Measurements from ENCODE around the gene KAZALD1. TPM values are rescaled to one million over a fixed set of nuclear protein-coding genes. Genes with fewer than 3 reads are reported as not detected.

The KAZALD1 gene
- total and polyA plus RNA-seq, 9 donors, result 22.3 to 63.9 (median 37.7) TPM

GRCh38 chr10:101060951-101061623 is 702 bp upstream of the KAZALD1 start:
- Histone ChIP-seq H3K36me3 (ENCODE audit: control insufficient read depth, insufficient read depth, low read length) (no peaks in the 10 kb centered on the region), H3K4me1 (ENCODE audit: control insufficient read depth, insufficient read depth, low read length) (peaks cover 56% of the 10 kb centered on the region), H3K27me3 (ENCODE audit: control insufficient read depth, insufficient read depth, low read length) (peaks cover 9% of the 10 kb centered on the region), H3K4me3 (ENCODE audit: low read length) (peak overlapping the region; percentile 99), H3K27ac (ENCODE audit: low read length) (peak overlapping the region; percentile 100), H3K9me3 (replicated peaks; ENCODE audit: control insufficient read depth, low read depth, low read length) (no peaks in the 10 kb centered on the region)
- peak; percentile 98 for DNase-seq
- under 1% methylated on average over 67 of the region's 67 CpGs for whole genome bisulfite sequencing (ENCODE audit: insufficient coverage)

DNA sequence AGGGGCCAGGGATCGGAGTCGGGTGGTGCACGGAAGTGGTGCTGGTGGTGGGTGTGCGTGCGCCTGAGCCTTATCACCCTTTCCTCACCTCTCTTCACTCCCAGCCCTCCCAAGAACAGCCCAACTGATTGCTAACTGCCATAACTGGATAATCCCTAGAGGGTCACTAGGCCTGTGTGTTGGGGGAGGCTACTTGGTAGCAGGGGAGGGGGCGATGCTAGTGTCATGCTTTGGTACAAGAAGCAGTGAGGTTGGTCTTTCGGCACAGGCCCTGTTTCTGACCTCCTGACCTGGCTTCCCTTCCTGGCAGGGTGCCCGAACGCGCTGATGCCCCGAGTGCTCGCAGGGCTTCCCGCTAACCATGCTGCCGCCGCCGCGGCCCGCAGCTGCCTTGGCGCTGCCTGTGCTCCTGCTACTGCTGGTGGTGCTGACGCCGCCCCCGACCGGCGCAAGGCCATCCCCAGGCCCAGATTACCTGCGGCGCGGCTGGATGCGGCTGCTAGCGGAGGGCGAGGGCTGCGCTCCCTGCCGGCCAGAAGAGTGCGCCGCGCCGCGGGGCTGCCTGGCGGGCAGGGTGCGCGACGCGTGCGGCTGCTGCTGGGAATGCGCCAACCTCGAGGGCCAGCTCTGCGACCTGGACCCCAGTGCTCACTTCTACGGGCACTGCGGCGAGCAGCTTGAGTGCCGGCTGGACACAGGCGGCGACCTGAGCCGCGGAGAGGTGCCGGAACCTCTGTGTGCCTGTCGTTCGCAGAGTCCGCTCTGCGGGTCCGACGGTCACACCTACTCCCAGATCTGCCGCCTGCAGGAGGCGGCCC is 652 bp downstream of the KAZALD1 start:
- WGBS (ENCODE audit: insufficient coverage), result 2% methylated on average over 58 of the region's 63 CpGs

DNA sequence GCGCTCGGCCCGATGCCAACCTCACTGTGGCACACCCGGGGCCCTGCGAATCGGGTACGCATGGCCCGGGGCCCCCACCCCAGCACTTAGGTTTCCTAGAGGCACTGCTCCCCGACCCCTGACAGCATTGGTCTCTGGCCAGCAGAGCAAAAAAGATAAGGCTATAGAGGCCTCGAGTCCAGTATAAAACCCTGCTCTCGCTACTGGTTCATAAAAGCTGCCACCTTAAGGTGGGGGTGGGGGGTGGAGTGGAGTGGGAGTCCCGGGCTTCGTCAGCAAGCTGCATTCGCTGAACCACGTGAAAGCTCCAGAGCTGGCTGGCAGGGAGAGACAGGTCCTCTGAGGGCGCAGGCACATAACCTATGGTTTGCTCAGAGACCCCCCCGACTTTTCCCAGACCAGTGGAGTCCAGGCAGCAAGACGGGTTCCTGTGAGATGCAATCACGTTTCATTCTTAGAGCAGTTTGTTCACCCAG is 1.3 kb downstream of the KAZALD1 start:
- 0% methylated on average over 8 of the region's 19 CpGs for WGBS (ENCODE audit: insufficient coverage)
- no peak for DNase-seq
- H3K4me3 ChIP-seq (ENCODE audit: low read length), result peak overlapping the region; percentile 99
- H3K9me3 ChIP-seq (replicated peaks; ENCODE audit: control insufficient read depth, low read depth, low read length), result no peaks in the 10 kb centered on the region
- H3K4me1 ChIP-seq (ENCODE audit: control insufficient read depth, insufficient read depth, low read length), result peaks cover 72% of the 10 kb centered on the region
- no peaks in the 10 kb centered on the region for H3K36me3 ChIP-seq (ENCODE audit: control insufficient read depth, insufficient read depth, low read length)
- H3K27ac ChIP-seq (ENCODE audit: low read length), result peak overlapping the region; percentile 29
- peaks cover 25% of the 10 kb centered on the region for H3K27me3 ChIP-seq (ENCODE audit: control insufficient read depth, insufficient read depth, low read length)

More for the DNA sequence above, 652 bp downstream of the KAZALD1 start:
- Histone ChIP-seq H3K27ac (ENCODE audit: low read length) (peak overlapping the region; percentile 100), H3K27me3 (ENCODE audit: control insufficient read depth, insufficient read depth, low read length) (peaks cover 22% of the 10 kb centered on the region), H3K4me3 (ENCODE audit: low read length) (peak overlapping the region; percentile 99), H3K4me1 (ENCODE audit: control insufficient read depth, insufficient read depth, low read length) (peaks cover 69% of the 10 kb centered on the region), H3K36me3 (ENCODE audit: control insufficient read depth, insufficient read depth, low read length) (no peaks in the 10 kb centered on the region), H3K9me3 (replicated peaks; ENCODE audit: control insufficient read depth, low read depth, low read length) (no peaks in the 10 kb centered on the region)
- peak; percentile 69 for DNase-seq

DNA sequence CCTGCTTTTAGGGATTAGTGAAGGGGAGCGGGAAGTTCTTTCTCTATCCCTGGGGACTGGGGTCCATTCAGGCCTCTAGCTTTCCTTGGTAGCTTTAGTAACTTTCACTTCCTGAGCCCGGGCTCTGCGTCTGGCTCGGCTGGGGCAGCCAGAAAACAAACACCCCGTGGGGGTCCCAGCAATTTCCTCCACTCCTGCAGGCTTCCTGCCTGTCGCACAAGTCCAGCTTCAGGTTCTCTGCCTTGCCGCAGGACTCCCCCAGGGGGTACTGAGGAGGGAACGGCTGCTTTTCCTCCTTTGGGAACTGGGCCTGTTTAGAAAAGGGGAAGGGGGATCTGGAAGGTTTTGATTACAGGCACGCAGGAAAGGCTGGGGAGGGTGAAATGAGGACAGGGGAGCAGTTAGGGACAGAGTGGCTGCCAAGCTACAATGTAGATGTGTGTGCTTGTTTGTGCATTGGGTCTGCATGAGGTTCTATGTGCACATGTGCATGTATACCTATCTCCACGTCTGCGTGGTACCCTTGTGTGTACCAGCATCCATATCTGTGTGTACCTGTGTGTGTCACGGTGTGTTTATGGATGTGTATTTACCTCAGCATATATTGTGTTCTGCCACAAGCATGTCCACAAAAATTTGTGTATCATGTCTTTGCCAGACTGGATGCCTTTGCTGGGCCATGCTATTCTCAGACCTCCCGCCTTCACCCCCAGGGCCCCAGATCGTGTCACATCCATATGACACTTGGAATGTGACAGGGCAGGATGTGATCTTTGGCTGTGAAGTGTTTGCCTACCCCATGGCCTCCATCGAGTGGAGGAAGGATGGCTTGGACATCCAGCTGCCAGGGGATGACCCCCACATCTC is 2.0 kb downstream of the KAZALD1 start:
- peaks cover 72% of the 10 kb centered on the region for H3K4me1 ChIP-seq (ENCODE audit: control insufficient read depth, insufficient read depth, low read length)
- no peaks in the 10 kb centered on the region for H3K36me3 ChIP-seq (ENCODE audit: control insufficient read depth, insufficient read depth, low read length)
- H3K27me3 ChIP-seq (ENCODE audit: control insufficient read depth, insufficient read depth, low read length), result peaks cover 25% of the 10 kb centered on the region
- 11% methylated on average over 7 of the region's 15 CpGs for WGBS (ENCODE audit: insufficient coverage)
- no peak for DNase-seq
- peak overlapping the region; percentile 6 for H3K4me3 ChIP-seq (ENCODE audit: low read length)
- H3K9me3 ChIP-seq (replicated peaks; ENCODE audit: control insufficient read depth, low read depth, low read length), result no peaks in the 10 kb centered on the region
- H3K27ac ChIP-seq (ENCODE audit: low read length), result no peak overlapping the region

- WGBS (ENCODE audit: insufficient coverage), result 70% methylated on average over 5 of the region's 9 CpGs
- H3K36me3 ChIP-seq (ENCODE audit: control insufficient read depth, insufficient read depth, low read length), result no peaks in the 10 kb centered on the region
- peaks cover 69% of the 10 kb centered on the region for H3K4me1 ChIP-seq (ENCODE audit: control insufficient read depth, insufficient read depth, low read length)
- no peaks in the 10 kb centered on the region for H3K9me3 ChIP-seq (replicated peaks; ENCODE audit: control insufficient read depth, low read depth, low read length)
- no peak overlapping the region for H3K27ac ChIP-seq (ENCODE audit: low read length)
- DNase-seq, result no peak
- H3K27me3 ChIP-seq (ENCODE audit: control insufficient read depth, insufficient read depth, low read length), result peaks cover 25% of the 10 kb centered on the region
- H3K4me3 ChIP-seq (ENCODE audit: low read length), result no peak overlapping the region
Measured at GRCh38 chr10:101064415-101065030, 2.7 kb downstream of the KAZALD1 start.

- Histone ChIP-seq H3K4me3 (ENCODE audit: low read length) (no peak overlapping the region), H3K27ac (ENCODE audit: low read length) (peak overlapping the region; percentile 44), H3K4me1 (ENCODE audit: control insufficient read depth, insufficient read depth, low read length) (peaks cover 63% of the 10 kb centered on the region), H3K36me3 (ENCODE audit: control insufficient read depth, insufficient read depth, low read length) (no peaks in the 10 kb centered on the region), H3K9me3 (replicated peaks; ENCODE audit: control insufficient read depth, low read depth, low read length) (no peaks in the 10 kb centered on the region), H3K27me3 (ENCODE audit: control insufficient read depth, insufficient read depth, low read length) (peaks cover 25% of the 10 kb centered on the region)
- DNase-seq, result peak; percentile 92
- no CpG with 5 or more reads among the region's 3 CpGs for WGBS (ENCODE audit: insufficient coverage)
Measured at GRCh38 chr10:101065481-101066145, 3.8 kb downstream of the KAZALD1 start.

DNA sequence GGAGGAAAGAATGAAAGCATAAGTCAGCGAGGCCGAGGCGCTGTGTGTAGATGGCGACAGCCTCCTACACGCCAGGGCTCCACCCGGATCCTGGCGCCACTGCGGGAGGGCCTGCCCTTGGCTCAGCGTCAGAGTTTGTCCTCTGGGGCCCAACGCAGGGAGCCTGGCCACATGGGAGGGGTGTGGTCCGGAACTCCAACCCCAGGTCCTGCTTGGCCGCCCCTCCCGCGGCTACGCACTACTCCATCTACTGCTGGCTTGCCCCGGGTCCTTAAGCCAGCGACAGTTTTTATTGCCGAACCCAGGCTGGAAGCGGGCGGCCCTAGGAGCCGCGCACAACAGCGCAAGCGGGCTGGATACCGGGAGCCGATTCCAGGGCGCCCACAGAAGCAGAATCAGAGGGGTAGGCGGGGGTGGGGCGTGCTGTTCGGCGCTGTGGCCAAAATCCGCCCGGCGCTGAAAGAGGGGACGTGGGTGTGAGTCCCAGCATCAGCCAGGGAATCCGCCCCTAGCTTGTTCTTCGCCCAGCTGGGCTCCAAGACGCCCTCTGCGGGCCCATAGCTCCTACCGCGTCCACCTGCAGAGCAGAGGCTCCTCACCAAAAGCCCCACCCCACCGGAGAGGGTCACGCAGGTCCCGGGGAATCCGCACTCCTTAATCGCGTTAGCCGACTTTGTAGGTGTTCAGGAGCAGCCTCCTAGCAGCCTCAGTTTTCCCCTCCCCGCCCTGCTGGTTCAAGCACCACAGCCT is 4.5 kb downstream of the KAZALD1 start:
- Histone ChIP-seq H3K27ac (ENCODE audit: low read length) (peak overlapping the region; percentile 44), H3K27me3 (ENCODE audit: control insufficient read depth, insufficient read depth, low read length) (peaks cover 25% of the 10 kb centered on the region), H3K9me3 (replicated peaks; ENCODE audit: control insufficient read depth, low read depth, low read length) (no peaks in the 10 kb centered on the region), H3K4me1 (ENCODE audit: control insufficient read depth, insufficient read depth, low read length) (peaks cover 63% of the 10 kb centered on the region), H3K4me3 (ENCODE audit: low read length) (peak overlapping the region; percentile 36), H3K36me3 (ENCODE audit: control insufficient read depth, insufficient read depth, low read length) (no peaks in the 10 kb centered on the region)
- peak; percentile 65 for DNase-seq
- 1% methylated on average over 47 of the region's 49 CpGs for WGBS (ENCODE audit: insufficient coverage)

DNA sequence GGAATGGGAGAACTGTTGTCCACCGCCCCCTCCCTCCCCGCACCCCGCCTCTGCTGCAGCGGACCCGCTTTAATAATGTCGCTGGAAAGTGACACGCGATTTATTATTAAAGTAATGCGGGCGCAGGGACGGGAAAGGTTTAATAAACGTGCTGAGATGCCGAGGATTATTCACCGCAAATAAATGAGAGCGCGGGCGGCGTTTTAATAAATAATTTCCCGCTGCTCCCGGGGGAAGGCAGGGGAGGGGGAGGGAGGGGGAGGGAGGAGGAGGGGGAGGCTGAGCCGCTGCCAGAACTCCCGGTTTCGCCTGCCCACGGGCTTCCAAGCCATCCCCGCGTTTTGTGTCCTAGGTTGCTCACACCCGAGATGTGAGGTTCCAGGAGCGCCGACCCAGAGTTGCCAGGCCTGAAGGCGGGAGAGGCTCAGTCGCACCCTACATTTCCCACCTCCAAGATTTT is 5.1 kb downstream of the KAZALD1 start:
- 2% methylated on average over 8 of the region's 31 CpGs for WGBS (ENCODE audit: insufficient coverage)
- no peaks in the 10 kb centered on the region for H3K9me3 ChIP-seq (replicated peaks; ENCODE audit: control insufficient read depth, low read depth, low read length)
- DNase-seq, result peak; percentile 48
- no peak overlapping the region for H3K27ac ChIP-seq (ENCODE audit: low read length)
- H3K27me3 ChIP-seq (ENCODE audit: control insufficient read depth, insufficient read depth, low read length), result peaks cover 29% of the 10 kb centered on the region
- H3K4me3 ChIP-seq (ENCODE audit: low read length), result peak overlapping the region; percentile 62
- H3K4me1 ChIP-seq (ENCODE audit: control insufficient read depth, insufficient read depth, low read length), result peaks cover 57% of the 10 kb centered on the region
- H3K36me3 ChIP-seq (ENCODE audit: control insufficient read depth, insufficient read depth, low read length), result no peaks in the 10 kb centered on the region
